Left renal pelvis (tissue), 4 donors: ENCODE data around the gene C19orf25. TPM values are rescaled to one million over a fixed set of nuclear protein-coding genes. Genes with fewer than 3 reads are reported as not detected.
"Not testable (repeated sequence)": the region's sequence is repeated elsewhere in the genome, so short reads cannot be mapped to it uniquely, and the experiment has no call there.

Experiments used
- DNase-seq, 4 donors: peaks; one replicate each; pipeline ENCODE4 v3.0.0-alpha.2; 2013; ENCODE audit warnings: low read depth in 4 of 4, low spot score in 3 of 4
- polyA plus RNA-seq, 4 donors: library from polyadenylated mRNA; unstranded; fragments of 120-200 nt; gene quantifications; one replicate each; pipeline ENCODE4 v1.2.1, GENCODE V29; 2013; ENCODE audit not compliant: insufficient read length in 4 of 4

C19orf25 gene
- polyA plus RNA-seq, 4 donors = 16.5 to 37.0 (median 21.9) TPM

DNA sequence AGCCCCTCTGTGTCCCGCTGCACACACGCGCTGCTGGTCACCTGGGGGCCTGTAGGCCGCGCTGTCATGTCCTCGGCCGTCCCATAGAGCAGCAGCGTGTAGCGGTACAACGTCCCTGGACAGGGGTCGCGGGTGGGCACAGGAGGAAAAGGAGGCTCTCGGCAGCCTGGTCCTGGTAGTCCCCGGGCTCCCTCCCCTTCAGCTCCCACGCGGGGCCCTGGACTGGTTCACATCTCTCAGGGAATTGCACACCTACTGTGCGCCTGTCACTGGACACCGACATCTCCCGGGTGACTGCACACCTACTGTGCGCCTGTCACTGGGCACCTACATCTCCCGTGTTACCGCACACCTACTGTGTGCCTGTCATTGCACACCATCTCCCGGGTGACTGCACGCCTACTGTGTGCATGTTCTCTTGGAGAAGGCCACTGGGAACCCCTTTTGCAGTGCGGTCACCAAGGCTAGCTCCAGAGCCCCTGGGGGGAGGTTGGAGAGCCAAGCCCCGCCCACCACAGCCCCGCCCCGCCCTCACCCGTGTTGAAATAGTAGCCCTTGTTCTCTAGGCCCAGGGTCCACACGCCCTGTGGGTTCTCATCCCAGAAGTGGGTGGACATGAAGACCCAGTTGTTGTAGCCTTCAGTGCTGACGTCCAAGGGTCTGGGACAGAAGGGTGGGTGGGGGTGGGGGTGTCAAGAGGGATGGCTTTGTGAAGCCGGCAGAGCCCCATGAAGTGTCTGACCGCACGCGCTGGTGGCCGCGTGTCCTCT lies 3.5 kb upstream of the C19orf25 start:
- DNase-seq = no peak

DNA sequence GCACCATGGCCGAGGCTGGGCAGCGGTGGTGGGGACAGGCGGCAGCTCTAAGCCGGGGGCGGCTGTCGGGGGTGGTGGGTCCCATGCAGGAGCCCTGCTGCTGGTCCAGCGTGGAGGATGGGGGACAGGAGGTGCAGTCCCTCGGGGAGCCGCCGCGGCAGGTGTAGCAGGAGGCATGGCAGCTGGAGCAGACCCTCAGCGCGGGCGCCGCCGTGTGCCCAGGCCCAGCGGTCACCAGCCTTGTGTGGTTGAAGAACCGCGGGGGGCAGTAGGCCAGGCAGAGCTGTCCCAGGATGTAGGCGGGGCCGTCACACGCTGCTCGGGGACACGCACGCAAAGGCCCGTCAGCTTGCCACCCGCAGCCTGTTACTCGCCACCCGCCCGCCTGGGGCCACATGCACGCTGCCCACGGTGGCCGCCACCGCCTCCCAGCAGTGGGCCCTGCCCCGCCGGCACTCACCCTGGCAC lies 2.9 kb upstream of the C19orf25 start:
- DNase-seq = no peak

DNA sequence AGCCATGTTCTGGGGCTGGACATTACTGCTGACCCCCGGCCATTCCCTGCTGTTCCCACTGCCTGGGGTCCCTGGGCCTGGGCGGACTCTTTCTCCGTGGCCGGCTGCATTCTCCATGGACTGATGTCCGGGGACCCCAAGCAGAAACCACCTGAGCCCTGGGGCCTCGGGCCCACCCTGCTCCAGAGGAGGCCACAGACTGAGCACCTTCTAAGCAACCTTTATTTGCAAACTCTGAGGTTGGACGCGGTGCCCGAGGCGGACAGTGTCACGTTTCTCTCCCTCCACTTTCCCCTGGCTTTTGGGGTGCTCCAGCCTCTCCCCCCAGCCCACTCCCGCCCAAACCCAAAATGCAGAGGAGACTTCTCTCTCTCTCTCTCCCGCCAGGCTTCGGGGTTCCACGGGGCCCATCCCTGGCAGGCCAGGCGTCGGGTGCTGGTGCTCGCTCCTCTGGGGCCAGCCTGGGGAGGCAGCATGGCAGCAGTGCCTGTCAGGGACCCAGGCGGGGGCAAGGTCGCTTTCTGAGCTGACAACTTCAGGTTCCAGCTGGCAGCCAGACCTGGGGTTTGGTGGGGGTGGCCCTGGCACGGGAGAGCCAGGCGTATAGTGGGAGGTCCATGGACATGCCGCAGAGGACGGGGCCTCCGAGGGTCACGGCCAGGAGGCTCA lies 2.3 kb upstream of the C19orf25 start:
- DNase-seq = no peak

DNA sequence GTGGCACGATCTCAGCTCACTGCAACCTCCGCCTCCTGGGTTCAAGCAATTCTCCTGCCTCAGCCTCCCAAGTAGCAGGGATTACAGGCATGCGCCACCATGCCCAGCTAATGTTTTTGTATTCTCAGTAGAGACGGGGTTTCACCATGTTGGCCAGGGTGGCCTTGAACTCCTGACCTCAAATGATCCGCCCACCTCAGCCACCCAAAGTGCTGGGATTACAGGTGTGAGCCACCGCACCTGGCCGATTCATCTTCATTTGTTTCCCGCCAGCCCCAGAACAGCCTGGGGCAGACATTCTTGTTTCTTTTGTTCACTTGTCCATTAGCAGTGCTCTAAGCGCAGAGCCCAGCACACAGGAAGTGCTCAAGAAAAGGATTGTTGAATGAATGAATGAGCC lies 2.0 kb downstream of the C19orf25 start:
- not testable (repeated sequence) for DNase-seq

DNA sequence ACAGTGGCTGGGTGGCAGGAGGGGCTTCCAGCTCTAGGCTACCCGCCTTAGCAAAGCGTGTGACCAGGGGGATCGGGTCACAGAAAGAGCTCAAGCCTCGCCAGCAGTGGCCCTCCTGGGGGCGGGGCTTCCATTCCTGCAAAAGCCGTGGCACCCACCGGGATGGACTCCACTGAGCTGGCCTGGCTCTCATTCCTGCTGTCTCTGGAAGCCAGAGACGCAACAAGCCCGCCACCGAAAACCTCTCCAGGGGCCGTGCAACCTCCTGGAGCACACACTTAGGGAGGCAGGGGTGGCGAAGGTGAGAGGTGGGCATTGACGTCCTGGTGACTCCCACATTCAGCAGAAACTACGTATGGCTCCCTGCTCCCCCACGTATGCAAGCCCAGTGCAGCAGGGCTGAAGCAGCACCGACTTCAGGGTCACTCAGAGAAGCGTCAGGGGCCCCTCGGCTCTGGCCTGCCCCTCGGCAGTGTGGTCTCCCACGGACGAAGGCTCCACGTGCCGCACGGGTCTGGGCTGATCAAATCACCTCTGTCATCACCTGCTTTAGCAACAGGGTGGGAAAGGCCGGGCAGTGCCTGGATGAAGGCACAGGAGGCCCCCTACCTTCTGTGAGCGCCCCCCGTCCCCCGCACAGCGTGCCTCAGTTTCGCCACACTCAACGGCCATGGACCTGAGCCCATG lies 3.1 kb downstream of the C19orf25 start:
- DNase-seq = no peak

DNA sequence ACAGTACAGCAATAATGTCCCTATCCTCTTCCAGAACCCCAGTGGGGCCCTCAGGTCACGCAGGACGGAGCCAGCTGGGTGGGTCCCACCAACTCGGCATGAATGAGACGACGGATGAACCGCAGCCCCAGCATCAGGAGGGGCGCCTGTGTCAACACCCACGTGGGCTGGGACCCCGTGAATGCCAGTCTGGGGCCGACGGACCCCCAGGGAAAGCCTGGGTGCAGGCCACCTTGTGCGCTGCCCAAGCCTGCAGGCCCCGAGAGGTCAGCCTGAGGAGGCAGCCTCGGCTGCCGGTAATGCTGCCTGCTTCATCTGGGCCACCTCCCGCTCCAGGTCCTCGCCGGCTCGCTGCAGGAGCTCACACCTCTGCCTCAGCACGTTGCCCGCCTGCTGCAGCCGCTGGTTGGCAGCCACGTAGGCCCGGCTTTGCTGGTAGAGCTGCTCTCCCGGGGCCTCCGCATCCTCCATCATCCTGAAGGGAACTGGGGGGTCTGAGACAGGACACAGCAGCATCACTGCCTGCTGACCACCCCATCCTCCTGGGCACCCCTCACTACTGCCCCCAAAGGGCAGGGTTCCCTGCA lies 4.2 kb downstream of the C19orf25 start:
- no peak for DNase-seq

DNA sequence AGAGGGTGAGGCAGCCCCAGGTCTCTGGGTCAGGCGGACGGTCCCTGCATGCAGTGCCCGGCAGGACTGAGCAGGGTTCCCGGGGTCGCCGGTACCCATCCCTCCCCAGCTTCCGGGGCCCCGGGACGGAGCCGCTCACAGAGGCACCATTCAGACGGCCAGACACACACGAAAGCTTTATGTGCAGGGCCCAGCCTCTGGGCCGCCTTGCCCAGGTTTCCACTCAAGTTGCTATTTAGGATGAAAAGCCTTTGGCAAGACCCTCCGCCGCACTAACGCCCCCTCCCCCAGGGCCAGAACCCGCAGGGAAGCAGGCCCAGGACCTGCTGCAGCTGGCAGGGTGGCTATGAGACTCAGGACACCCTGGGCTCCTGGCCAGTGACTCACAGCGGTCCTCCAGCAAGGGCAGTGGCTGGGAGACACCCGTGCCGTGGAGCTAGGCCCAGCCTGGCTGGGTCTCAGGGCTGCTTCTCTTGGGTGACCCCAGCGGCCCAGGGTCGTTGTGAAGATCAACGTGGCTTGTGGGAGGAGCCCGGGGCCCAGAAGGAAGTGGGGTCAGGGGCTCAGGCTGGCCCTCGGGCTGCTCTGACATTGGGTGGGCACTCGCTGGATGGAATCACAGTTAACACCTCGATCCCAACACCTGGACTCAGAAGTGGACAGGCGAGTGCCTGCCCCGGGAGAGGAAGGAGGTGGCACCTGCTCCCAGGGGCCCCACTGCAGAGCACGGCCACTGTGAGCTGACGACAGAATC lies 4.8 kb downstream of the C19orf25 start:
- DNase-seq = no peak

DNA sequence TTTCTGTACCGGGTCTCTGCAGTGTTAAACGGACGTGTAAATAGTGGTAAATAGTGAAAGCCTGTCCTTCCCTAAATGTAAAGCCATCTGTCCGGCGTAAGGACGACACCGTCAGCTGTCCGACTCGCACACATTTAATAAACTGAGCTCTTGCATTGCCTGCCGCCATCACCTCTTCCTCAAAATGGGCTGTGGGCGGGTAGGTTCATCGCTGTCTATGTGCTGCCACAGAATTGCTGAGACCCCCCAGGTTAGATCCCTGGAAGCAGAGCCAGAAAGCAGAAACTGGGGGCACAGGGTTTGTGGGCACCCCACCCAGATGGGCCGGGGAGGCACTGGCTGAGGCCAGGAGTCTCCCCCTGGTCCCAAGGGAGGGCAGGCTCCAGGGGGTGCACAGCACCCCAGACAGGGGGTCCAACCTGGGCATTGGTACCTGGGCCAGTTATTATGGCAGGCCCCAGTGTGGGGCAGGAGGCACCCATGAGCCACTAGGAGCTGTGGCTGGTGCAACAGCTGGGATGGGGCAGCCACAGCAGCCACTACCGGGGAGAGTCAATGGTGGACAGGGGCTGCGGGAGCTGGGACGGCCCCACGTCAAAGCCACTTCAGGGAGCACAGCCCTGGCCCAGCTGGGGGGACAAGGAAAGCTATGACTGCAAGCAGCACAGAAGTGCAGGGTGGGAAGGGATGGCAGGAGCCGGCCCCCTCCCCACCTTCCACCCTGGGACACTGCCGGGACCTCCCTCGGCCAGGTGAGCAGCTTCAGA lies 5.7 kb downstream of the C19orf25 start:
- DNase-seq = no peak

DNA sequence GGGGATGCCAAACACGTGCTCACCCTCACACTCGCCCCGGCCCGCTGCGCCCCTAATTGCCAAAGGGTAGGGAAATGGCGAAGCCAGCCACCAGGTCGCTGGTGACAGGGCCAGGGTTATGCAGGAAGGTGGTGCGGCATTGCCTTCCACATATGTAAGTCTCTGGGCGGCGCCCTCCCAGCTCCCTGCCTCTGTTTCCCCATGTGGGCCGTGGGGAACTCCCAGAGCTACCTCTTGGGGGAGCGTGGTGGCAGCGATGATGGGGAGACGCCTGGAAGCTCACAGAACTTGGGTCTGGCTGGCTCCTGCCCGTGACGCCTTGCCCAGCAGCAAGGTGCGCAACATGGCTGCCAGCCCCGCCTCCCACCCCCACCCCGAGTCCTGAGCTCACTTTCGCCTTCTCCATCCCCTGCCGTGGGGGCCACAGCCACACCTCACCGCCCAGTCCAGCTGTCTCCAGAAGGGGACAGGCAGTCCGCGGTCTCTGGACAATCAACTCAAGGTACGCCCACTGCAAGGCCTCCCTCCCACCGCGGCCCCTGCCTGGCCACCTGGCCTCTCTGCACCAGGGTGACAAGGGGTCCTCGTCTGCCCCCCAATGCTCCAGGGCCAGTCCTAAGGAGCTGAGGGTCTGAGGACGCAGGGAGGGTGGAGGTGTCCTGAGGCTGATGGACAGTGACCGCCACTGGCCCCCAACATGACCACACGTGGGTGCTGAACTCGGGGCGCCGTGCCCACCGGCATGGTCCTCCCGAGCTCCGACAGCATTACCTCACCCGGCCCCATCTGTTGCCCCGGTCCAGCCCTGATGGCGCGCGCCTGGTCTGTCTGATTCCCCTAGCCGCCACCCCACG lies 6.6 kb downstream of the C19orf25 start:
- DNase-seq = no peak

DNA sequence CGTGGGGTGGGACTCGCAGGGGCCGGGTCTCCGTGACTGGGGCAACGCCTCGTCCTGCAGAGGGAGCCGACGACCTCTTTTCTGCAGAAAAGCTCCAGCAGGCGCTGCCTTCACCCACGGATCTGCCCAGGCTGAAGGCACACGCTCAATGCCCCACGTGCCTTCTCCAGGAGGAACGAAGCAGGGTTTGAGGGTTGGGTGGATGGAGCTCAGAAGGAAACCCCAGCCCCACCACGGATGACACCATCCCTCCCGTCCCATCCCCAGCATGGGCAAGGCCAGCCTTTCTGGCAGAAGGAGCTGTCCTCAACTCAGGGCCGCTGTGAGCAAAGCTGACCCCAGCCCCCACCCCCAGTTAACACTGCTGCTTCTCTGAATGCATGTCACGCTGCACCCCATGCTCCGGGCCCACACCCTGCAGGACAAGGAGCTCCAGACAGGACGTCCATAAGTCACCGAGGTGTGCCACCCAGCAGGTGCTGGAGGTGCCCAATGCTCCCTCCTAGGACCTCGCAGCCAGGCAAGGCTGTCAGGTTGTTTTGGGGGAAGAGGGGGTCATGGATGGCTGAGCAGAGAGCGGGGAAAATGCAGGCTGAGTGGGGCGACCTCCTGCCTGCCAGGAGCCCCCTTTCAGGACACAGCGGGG lies 7.4 kb downstream of the C19orf25 start:
- no peak for DNase-seq

DNA sequence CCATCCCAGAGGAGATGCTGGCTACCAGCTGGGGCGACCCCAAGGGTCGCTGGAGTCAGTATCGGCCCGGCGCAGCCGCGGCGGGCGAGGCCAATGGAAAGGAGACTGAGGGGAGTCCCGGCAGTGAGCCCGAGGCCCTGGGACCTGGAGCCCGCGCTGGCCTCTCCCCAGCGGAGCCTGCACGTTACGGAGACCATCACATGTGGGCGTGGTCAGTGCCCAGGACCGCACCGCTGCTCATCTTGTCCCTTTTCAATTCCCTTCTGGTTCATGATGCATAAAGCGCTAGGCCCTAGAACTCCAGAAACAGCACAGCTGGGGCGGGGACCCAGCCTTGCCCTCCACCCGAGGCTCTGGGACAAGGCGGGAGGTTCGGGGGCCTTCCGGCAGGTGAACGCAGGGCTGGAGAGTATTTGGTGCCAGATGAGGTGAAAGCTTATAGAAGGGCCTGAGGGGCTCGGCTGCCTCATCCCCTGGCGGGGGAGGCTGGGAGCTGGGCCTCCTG lies 8.0 kb downstream of the C19orf25 start:
- DNase-seq = no peak

DNA sequence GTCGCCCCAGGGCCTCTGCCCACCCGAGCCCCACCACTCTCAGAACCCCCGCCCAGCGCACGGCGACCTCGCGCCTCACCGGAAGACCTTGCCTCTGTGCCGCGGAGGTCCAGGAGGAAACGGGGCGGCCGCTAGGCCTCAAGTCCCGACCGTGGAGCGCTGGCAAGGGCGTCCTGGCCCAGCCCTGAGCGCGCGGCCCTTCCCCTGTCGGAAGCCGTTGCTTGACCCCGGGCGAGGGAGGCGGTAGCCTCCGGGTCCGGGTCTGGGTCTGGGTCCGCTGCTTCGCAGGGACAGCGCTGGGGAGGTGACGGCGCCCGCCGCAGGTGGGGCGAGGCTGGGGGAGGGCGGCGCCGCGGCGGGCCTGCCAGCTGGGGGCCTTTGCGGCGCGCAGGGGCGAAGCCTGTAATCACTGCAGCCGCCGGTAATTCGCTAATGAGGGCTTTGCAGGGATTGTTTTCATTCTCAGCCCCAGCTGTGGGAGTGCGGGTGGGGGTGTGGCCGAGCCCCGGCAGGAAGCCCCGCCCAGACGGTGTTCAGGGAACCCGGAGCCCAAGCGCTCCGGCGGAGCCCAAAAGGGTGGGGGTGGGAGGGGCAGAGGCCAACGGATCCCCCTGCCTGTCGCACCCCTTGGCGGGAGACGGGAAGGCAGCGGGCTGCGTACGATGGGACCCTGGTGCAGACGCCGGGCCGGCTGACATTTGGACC lies 8.6 kb downstream of the C19orf25 start:
- DNase-seq = no peak

DNA sequence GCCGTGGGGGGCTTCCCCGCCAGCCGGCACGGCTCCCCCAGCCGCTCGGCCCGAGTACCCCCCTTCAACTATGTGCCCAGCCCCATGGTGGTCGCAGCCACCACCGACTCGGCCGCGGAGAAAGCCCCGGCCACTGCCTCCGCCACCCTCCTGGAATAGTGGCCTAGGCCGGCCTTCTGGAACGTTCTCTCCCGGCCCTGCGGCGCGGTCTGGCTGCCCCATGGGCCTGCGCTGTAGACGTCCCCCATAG lies 9.0 kb downstream of the C19orf25 start:
- DNase-seq = no peak

DNA sequence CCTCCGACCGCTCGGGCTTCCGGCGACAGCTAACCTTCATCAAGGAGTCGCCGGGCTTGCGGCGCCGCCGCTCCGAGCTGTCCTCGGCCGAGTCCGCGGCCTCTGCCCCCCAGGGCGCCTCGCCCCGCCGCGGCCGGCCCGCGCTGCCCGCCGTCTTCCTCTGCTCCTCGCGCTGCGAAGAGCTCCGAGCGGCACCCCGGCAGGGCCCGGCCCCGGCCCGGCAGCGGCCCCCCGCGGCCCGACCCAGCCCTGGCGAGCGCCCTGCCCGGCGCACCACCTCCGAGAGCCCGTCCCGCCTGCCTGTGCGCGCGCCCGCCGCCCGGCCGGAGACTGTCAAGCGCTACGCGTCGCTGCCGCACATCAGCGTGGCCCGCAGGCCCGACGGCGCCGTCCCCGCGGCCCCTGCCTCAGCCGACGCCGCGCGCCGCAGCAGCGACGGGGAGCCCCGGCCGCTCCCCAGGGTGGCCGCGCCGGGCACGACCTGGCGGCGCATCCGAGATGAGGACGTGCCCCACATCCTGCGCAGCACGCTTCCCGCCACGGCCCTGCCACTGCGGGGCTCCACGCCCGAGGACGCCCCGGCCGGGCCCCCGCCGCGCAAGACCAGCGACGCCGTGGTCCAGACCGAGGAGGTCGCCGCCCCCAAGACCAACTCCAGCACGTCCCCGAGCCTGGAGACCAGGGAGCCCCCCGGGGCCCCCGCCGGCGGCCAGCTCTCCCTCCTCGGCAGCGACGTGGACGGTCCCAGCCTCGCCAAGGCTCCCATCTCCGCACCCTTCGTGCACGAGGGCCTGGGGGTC lies 9.6 kb downstream of the C19orf25 start:
- DNase-seq = no peak

DNA sequence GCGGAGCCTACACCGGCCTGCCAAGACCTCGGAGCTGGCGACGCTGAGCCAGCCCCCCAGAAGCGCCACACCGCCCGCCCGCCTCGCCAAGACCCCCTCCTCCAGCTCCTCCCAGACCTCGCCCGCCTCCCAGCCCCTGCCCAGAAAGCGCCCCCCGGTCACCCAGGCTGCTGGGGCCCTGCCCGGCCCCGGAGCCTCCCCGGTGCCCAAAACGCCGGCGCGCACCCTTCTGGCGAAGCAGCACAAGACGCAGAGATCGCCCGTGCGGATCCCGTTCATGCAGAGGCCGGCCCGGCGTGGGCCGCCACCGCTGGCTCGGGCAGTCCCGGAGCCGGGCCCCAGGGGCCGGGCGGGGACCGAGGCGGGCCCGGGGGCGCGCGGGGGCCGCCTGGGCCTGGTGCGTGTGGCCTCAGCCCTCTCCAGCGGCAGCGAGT lies 10.2 kb downstream of the C19orf25 start:
- no peak for DNase-seq

DNA sequence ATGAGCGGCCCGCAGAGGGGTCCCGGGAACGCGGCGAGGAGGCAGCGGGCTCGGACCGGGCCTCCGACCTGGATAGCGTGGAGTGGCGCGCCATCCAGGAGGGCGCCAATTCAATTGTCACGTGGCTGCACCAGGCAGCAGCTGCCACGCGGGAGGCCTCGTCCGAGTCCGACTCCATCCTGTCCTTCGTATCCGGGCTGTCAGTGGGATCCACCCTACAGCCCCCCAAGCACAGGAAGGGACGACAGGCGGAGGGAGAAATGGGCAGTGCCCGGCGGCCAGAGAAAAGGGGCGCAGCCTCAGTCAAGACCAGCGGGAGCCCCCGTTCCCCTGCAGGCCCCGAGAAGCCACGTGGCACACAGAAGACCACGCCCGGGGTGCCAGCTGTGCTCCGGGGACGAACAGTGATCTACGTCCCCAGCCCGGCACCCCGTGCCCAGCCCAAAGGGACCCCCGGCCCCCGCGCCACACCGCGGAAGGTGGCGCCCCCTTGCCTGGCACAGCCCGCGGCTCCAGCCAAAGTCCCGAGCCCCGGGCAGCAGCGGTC lies 10.7 kb downstream of the C19orf25 start:
- DNase-seq = no peak
